Ovary (tissue), 3 donors: ENCODE measurements around the gene ERI2.

Experiments used
- POLR2A ChIP-seq: fragments of 450-650 bp; IDR thresholded peaks from one replicate; pipeline ENCODE4 v1.6.1; 2017; ENCODE audit warnings: antibody characterized with exemption, mild to moderate bottlenecking, moderate library complexity
- TF ChIP-seq, protein P1 (sequence below), 3 donors: fragments of 450-650 bp in 2 of 3; fragments of 200-600 bp in 1 of 3; IDR thresholded peaks; one replicate each; pipeline versions ENCODE4 v1.5.1 to v1.8.0; 2016 to 2022; ENCODE audit warnings: antibody characterized with exemption in 3 of 3, mild to moderate bottlenecking in 1 of 3
- donor health status: DM: no; HTN: no; CAD: no.

DNA sequence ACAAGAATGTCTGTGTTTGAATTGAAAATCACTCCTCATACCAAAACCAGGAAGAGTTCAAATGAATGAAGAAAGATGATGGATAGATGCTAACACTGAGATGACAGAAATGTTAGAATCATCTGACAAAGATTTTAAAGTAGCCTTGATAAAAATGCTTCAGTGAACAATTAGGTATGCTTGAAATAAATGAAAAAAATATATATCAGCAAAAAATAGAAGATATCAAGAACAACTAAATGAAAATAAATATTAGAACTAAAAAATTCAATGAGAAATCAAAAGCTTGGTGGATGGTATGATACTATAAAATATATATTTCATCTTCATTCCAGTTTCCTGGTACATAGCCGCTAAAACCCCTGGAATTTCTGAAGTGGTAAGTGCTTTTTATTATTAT, 51.0 kb downstream of the ERI2 start:
- TF ChIP-seq, protein P1, sequence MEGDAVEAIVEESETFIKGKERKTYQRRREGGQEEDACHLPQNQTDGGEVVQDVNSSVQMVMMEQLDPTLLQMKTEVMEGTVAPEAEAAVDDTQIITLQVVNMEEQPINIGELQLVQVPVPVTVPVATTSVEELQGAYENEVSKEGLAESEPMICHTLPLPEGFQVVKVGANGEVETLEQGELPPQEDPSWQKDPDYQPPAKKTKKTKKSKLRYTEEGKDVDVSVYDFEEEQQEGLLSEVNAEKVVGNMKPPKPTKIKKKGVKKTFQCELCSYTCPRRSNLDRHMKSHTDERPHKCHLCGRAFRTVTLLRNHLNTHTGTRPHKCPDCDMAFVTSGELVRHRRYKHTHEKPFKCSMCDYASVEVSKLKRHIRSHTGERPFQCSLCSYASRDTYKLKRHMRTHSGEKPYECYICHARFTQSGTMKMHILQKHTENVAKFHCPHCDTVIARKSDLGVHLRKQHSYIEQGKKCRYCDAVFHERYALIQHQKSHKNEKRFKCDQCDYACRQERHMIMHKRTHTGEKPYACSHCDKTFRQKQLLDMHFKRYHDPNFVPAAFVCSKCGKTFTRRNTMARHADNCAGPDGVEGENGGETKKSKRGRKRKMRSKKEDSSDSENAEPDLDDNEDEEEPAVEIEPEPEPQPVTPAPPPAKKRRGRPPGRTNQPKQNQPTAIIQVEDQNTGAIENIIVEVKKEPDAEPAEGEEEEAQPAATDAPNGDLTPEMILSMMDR (IDR thresholded peaks at IDR 0.05) = no peak
- TF ChIP-seq POLR2A = no peak
